Ovary (tissue), 9 donors: ENCODE measurements around the gene EXOC2. TPM values are rescaled to one million over a fixed set of nuclear protein-coding genes. Genes with fewer than 3 reads are reported as not detected.

Experiments
- DNase-seq, 5 donors: peaks; one replicate each; pipeline ENCODE4 v3.0.0-alpha.2; 2019 to 2020
- H3K27ac ChIP-seq, 2 donors: fragments of 200-600 bp; one replicate each; pipeline versions ENCODE4 v1.5.1 to v1.8.0; 2019 to 2022
- H3K27me3 ChIP-seq: fragments of 200-600 bp; one replicate; pipeline ENCODE4 v1.8.0; 2022
- H3K36me3 ChIP-seq: fragments of 200-600 bp; sonication (generic); one replicate; pipeline ENCODE4 v1.5.1; 2019
- H3K4me1 ChIP-seq: one replicate; pipeline ENCODE4 v1.8.1; 2013; ENCODE audit warnings: mild to moderate bottlenecking, moderate library complexity; ENCODE audit not compliant: insufficient read depth
- H3K4me3 ChIP-seq: fragments of 200-600 bp; sonication (generic); one replicate; pipeline ENCODE4 v1.5.1; 2017
- H3K9me3 ChIP-seq, 2 donors: fragments of 200-600 bp in 1 of 2; sonication (generic) in 1 of 2; one replicate each; pipeline versions ENCODE4 v1.5.1 to v1.8.1; 2013 to 2019; ENCODE audit warnings: mild to moderate bottlenecking in 1 of 2, moderate library complexity in 1 of 2
- EP300 ChIP-seq: sonication (generic); formaldehyde crosslinking; IDR thresholded peaks from one replicate; pipeline ENCODE4 v1.6.1; 2017; ENCODE audit warnings: antibody characterized with exemption
- POLR2A ChIP-seq: fragments of 450-650 bp; IDR thresholded peaks from one replicate; pipeline ENCODE4 v1.6.1; 2017; ENCODE audit warnings: antibody characterized with exemption, mild to moderate bottlenecking, moderate library complexity
- WGBS, 3 donors: extraction: QIAGEN DNeasy Blood & Tissue Kit in 1 of 3; methylation state at CpG; one replicate each; pipeline versions ENCODE4 v1.1.5 to v1.1.7; 2013 to 2017; 5-methylcytosine and 5-hydroxymethylcytosine counted together
- intact Hi-C, 4 donors: fragments of 100-400 bp; cut with DNase I; formaldehyde crosslinking; loops; one replicate each; pipeline versions ENCODE4 v1.11.0 to v1.15.1; 2022 to 2023
- polyA plus RNA-seq, 2 donors: library from polyadenylated mRNA; stranded (reverse); fragments of 200-250 nt in 1 of 2; fragments of 350-450 nt in 1 of 2; fragmentation: Illumina TruSeq in 1 of 2; extraction: RNeasy Lipid Tissue Mini Kit (QIAGEN cat#74804) in 1 of 2; gene quantifications; one replicate each; pipeline ENCODE4 v1.2.3, GENCODE V29; 2013 to 2014
- total RNA-seq, 7 donors: library from RNA; depleted of rRNA in 2 of 7; stranded (reverse); fragments of >200 nt in 2 of 7; fragmentation: NEBNext Ultra II Directional in 3 of 7; extraction: Animal tissue kit (Norgen Biotek cat#: 25700) in 3 of 7; gene quantifications; one replicate each; pipeline versions ENCODE4 v1.1.0 to v1.2.4, GENCODE V29; 2016 to 2023
- TF ChIP-seq, protein P1 (sequence below), 3 donors: fragments of 450-650 bp in 2 of 3; fragments of 200-600 bp in 1 of 3; IDR thresholded peaks; one replicate each; pipeline versions ENCODE4 v1.5.1 to v1.8.0; 2016 to 2022; ENCODE audit warnings: antibody characterized with exemption in 3 of 3, mild to moderate bottlenecking in 1 of 3
- donor health status: DM: no; HTN: no; CAD: no; lungs with moderate emphysema.
- donor health status: DM: no; HTN: no; CAD: no.
- donor health status: Bipolar disorder and iron deficiency.
- donor health status: DM: yes; HTN: yes; CAD: no.
- donor health status: DM: no; HTN: no; CAD: no.
- donor health status: DM: yes; HTN: yes; CAD: no.

Gene EXOC2
- total and polyA plus RNA-seq, 9 donors = 7.5 to 17.3 (median 14.2) TPM

DNA sequence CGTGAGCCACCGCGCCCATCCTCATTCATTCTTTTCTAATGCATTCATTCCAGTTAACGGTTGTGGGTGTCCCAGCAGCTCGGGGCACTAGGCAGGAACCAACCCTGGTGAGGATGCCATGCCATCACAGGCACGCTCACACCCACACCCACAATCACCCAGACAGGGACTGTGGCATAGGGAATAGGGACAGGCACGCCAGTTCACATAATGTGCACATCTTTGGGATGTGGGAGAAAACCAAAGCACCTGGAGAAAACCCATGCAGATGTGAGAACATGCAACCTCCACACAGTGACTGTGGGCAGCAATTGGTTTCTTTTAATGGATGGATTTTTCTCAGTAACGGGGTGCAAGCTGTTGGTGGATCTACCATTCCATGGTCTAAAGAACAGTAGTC is 237.1 kb downstream of the EXOC2 start:
- intact Hi-C loops = no loop called here
- no peaks in the 10 kb centered on the region for H3K4me1 ChIP-seq
- TF ChIP-seq POLR2A = no peak
- TF ChIP-seq EP300 = no peak
- TF ChIP-seq, protein P1, sequence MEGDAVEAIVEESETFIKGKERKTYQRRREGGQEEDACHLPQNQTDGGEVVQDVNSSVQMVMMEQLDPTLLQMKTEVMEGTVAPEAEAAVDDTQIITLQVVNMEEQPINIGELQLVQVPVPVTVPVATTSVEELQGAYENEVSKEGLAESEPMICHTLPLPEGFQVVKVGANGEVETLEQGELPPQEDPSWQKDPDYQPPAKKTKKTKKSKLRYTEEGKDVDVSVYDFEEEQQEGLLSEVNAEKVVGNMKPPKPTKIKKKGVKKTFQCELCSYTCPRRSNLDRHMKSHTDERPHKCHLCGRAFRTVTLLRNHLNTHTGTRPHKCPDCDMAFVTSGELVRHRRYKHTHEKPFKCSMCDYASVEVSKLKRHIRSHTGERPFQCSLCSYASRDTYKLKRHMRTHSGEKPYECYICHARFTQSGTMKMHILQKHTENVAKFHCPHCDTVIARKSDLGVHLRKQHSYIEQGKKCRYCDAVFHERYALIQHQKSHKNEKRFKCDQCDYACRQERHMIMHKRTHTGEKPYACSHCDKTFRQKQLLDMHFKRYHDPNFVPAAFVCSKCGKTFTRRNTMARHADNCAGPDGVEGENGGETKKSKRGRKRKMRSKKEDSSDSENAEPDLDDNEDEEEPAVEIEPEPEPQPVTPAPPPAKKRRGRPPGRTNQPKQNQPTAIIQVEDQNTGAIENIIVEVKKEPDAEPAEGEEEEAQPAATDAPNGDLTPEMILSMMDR (IDR thresholded peaks at IDR 0.05) = no peak
- no peaks in the 10 kb centered on the region for H3K36me3 ChIP-seq
- no peak overlapping the region for H3K4me3 ChIP-seq
- no peak overlapping the region for H3K27ac ChIP-seq
- H3K9me3 ChIP-seq = no peaks in the 10 kb centered on the region
- WGBS, 3 donors = 88 to 97% (median 92%) methylated on average over 8 of the region's 8 CpGs
- H3K27me3 ChIP-seq = no peaks in the 10 kb centered on the region
- no peak for DNase-seq

DNA sequence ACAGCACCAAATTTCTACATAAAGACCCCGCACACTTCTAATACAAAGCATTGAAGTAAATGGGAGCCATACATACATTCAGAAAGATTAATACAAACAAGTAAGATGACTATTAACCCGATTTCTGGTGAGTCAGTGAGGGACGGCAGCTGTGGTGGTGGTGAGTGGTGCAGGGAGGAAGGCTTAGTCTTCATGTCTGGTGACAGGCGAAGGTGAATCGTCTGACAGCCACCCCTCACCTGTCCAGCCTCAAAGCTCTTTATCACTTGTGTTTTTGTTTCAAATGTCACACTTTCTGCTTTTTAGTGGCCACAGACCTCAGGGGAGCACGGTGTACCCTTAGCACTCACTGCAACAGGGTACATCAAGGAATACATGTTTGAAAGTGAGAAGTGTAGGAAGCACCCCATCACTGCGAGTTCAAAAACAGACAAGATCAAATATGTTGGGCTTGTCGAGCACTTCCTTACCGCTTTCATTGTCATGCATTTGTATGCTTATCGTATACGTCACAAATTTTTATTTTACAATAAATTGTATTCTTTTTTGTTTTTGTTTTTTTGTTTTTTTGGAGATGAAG is 237.8 kb downstream of the EXOC2 start:
- no peaks in the 10 kb centered on the region for H3K36me3 ChIP-seq
- H3K9me3 ChIP-seq = no peaks in the 10 kb centered on the region
- no peaks in the 10 kb centered on the region for H3K27me3 ChIP-seq
- no peak overlapping the region for H3K27ac ChIP-seq
- TF ChIP-seq EP300 (no peak), POLR2A (no peak)
- TF ChIP-seq, protein P1 (IDR thresholded peaks at IDR 0.05) = no peak
- H3K4me1 ChIP-seq = no peaks in the 10 kb centered on the region
- 88 to 90% (median 89%) methylated on average over 11 of the region's 11 CpGs for WGBS, 3 donors
- H3K4me3 ChIP-seq = no peak overlapping the region
- intact Hi-C loops = no loop called here
- no peak for DNase-seq

DNA sequence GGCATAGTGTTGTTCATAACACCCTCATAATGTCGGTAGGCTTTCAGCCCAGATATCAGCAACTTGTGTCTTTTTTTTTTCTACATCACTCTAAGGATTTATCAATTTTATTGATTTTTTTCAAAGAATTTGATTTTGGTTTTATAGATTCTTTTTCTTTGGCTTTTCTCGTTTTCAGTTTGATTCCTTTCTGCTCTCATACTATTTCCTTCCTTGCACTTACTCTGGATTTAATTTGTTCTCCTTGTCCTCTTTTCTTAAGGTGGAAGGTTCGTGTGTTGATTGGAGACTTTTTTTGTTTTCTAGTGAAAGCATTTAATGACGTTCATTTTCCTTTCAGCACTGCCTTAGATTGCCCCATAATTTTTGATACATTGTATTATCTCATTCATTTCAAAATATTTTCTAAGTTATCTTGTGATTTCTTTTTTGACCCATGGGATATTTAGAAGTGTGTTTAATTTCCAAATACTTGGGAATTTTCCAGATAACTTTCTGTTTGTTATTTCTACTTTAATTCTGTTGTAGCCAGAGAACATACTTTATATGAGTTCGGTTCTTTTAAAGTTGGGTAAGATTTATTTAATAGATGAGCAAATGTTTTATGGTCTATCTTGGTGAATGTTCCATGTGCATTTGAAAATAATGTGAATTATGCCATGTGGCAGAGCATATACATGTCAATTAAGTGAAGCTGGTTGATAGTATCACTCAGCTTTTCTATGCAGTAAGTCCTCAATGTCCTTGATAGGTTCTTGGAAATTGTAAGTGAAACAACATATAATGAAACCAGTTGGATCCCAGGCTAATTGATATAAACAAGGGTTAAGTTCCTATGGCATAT is 238.6 kb downstream of the EXOC2 start:
- Histone ChIP-seq H3K36me3 (no peaks in the 10 kb centered on the region), H3K27ac (no peak overlapping the region), H3K4me3 (no peak overlapping the region)

DNA sequence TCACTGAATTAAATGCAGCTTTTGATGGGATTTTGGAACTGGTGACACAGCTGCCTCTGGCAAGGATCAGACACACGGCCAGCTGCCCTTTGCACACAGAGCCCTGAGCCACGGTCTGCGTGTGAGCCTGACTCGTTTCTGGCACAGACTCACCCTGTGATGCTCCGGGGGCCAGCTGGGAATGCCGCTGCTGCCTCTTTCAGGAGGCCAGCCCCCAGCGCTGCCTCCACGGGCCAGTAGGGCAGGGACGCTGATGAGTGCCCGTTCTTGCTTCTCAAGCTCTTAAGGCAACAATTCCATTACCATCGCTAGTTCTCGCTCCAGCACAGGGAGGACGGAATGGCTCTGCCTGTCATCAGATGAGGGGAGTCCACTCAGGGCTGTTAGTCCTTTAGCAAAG is 239.8 kb downstream of the EXOC2 start:
- H3K27ac ChIP-seq = no peak overlapping the region
- no peaks in the 10 kb centered on the region for H3K9me3 ChIP-seq
- no peak overlapping the region for H3K4me3 ChIP-seq
- intact Hi-C loops = no loop called here
- no peak for DNase-seq
- H3K27me3 ChIP-seq = no peaks in the 10 kb centered on the region
- H3K36me3 ChIP-seq = no peaks in the 10 kb centered on the region
- TF ChIP-seq POLR2A (no peak), EP300 (no peak)
- TF ChIP-seq, protein P1 (IDR thresholded peaks at IDR 0.05) = no peak
- no peaks in the 10 kb centered on the region for H3K4me1 ChIP-seq
- WGBS, 3 donors = 48 to 55% (median 49%) methylated on average over 13 of the region's 13 CpGs

More for the DNA sequence above, 238.6 kb downstream of the EXOC2 start:
- WGBS, 3 donors = 15 to 36% (median 22%) methylated on average over 5 of the region's 5 CpGs
- no peaks in the 10 kb centered on the region for H3K9me3 ChIP-seq
- intact Hi-C loops = no loop called here
- TF ChIP-seq, protein P1 (IDR thresholded peaks at IDR 0.05) = no peak
- TF ChIP-seq POLR2A (no peak), EP300 (no peak)
- H3K4me1 ChIP-seq = no peaks in the 10 kb centered on the region
- H3K27me3 ChIP-seq = no peaks in the 10 kb centered on the region
- no peak for DNase-seq
